HG03064 (cell line): Measurements from ENCODE around the gene PADI4.
"Not testable (repeated sequence)": the region's sequence is repeated elsewhere in the genome, so short reads cannot be mapped to it uniquely, and the experiment has no call there.

Experiments
- ATAC-seq: cut with Tn5 transposase; IDR thresholded peaks from one replicate; pipeline ENCODE4 v1.9.1; 2021; ENCODE audit warnings: low read depth; ENCODE audit not compliant: unreplicated experiment

The PADI4 gene

DNA sequence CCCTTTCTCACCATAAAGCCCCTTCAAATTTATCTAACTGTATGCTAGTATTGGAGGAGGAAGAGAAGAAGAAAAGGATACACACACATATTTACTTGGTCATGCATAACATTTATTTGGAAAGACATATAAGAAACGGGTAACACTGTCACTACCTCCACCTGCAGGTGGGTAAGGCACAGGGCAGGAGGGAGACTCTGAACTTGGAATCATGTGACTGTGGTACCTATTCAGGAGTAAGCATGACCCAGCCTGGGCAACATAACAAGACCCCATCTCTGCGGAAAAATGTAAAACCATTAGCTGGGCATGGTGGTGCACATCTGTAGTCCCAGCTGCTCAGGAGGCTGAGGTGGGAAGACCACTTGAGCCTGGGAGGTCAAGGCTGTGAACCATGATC lies 62.6 kb downstream of the PADI4 start:
- no peak for ATAC-seq

DNA sequence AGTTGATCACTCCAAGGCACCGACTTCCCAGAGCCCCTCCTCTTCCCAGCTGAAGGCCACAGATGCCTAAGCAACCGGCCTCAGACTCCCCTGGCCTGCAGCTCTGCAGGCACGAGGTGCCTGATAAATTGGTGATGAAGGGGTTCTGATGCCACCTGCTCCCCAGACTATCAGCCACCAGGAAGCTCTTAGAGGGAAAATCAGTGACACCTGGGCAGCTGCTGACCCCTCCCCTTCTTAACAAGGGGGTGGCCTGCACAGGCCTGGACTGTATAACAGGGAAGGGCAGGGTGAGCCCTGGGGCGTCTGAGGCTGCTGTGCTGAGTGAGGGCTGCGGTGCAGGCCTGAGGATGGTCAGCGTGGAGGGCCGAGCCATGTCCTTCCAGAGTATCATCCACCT lies 63.9 kb downstream of the PADI4 start, which contains the start of gene PADI6:
TSS of gene PADI6 (plus strand) at position 301 of the 400 bp plus-strand sequence. CDS start at position 351, 50 bp downstream.
- no peak for ATAC-seq

DNA sequence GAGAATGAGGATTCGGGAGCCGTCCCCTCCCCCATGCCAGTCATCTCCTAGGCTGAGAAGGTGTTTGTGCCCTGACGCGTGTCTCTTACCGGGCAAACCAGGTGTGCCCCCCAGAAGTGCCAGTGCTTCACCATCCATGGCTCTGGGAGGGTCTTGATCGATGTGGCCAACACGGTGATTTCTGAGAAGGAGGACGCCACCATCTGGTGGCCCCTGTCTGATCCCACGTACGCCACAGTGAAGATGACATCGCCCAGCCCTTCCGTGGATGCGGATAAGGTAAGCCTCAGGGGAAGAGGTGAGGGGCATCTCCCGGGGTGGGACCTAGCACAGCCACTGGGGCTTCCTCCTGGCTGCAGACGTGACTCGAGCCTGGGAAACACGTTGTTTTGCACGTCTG lies 65.0 kb downstream of the PADI4 start:
- ATAC-seq, result no peak

DNA sequence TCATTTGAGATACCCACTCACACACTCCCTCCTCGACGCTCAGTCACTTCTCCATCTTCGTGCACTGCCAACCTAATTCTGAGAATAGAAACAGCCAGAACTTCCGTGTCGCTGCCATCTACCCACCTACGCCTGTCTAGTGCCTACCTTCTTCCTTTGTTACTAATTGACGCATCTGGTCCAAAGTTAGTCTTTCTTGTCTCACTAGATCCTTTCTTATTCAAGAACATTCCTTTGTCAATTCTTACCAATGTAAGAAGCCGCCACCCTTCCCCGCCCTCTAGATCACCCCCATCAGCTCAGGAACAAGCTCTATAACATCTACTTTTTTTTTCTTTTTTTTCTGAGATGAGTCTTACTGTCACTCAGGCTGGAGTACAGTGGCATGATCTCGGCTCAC lies 67.7 kb downstream of the PADI4 start:
- ATAC-seq, result no peak

DNA sequence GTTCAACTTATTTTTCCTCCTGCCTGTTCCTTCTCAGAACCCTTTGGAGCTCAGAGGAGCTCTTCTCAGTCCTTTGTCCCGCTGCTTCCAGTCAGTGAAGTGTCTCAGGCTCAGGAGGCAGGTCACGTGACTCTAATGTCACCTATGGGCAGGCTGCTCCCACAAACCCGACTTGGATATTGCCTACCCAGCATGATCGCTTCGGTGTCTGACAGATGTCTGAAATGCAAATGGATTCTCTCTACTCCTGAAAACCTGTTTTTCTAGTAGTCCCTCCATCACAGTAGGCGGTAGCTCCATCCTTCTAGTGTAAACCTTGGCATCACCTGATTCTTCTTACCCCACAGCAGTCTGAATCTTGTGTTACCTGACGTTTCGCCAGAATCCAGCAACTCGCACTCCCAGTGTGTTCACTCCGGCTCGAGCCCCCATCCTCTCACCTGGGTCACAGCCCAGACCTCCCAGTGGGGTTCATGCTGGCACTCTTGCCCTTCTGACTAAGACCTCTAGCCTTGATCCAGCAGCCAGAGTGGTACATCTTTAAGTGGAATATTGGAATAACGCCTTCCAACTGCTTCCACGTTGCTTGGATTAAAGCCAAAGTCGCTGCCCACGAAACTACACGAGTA lies 69.4 kb downstream of the PADI4 start:
- ATAC-seq, result no peak

DNA sequence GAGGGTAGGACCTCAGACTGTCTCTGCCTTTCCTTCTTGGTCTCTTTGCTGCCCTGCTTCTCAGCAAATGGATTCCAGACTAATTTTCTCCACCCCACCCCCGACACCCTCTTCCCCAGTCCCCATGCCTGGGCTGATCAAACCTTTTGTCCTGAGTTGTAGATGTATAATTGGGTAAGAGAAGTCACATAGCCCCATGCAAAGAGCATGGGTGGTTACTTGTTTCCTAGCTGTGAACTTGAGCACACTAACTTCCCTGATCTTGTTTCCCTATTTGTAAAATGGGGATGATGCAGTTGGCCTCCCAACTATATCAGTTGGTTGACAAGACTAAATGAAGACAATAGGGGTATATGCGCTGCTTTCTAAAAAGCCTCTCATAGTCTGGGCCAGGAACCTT lies 73.2 kb downstream of the PADI4 start:
- ATAC-seq, result no peak

DNA sequence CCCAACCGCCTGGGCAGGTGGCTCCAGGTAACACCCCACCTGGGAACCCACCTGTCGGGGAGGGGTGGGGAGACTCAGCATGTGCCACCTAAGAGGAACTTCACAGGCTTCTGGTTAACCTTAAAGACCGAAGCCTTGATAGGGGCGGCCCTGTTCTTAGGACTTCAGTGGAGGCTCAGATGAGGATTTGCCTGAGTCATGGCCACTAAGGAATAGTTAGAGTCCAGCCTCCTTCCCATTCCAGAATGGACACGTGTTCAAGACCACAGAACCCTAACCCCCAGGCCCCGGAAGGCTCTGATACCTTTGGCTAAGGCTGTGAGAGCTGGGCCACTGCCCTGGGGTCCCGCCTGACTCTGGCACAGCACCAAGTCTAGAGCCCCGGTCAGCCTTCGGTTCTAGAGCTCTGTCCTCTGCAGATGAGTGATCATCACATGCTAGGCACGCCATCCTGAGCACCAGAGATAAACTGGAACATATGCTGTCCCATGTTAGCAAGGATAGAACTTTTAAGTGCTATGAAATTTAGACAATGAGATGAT lies 84.3 kb downstream of the PADI4 start:
- ATAC-seq, result no peak

DNA sequence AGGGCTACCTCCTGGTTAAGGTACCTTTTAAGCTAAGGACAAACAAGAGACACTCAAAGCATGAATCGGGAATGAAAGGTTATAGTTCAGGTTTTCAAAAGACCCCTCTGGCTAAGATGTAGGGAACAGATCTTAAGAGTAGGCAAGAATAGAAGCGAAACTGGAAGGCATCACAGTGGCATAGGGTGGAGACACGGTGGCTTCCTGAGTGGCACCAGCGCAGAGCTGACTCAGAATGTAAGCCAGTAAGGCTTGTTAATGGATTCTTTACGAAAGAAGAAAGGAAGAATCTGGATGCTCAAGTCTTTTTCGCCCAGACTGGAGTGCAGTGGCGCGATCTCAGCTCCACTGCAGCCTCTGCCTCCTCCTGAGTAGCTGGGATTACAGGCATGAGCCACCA lies 85.2 kb downstream of the PADI4 start:
- no peak for ATAC-seq

DNA sequence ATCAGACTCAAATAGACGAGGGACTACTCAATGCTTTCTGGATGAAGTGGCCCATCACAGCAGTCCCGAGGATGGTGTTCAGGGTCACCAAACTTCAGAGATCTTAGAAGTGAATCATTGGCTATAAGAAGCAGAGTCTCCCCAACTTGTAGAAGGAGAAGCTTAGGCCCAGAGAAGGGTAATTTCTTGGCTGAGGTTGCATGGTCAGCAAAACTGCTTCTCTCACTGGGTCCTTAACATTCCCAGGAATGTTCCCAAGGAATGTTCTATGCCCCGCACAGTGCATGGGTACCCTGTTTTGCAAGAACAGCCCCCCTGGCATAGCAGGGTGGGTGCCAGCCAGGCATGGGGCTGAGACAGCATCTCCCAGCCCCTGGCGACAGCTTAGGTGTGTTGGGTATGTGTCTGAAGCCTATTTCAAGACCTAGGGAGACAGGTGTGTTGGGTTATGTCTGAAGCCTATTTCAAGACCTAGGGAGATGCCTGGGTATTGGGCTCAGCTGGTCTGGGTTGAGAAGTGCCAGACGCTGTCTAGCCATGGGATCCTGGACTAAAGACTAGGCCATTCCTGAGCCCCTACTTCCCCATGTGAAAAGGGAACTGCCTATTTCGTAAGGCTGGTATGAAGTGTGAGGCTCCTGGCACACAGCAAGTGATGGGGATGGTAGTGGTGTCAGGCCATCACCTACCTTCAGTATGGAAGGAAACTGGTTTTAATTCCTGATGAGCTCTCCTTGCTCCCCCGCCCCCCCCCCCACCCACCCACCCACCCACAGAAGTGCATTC lies 90.1 kb downstream of the PADI4 start:
- no peak for ATAC-seq

DNA sequence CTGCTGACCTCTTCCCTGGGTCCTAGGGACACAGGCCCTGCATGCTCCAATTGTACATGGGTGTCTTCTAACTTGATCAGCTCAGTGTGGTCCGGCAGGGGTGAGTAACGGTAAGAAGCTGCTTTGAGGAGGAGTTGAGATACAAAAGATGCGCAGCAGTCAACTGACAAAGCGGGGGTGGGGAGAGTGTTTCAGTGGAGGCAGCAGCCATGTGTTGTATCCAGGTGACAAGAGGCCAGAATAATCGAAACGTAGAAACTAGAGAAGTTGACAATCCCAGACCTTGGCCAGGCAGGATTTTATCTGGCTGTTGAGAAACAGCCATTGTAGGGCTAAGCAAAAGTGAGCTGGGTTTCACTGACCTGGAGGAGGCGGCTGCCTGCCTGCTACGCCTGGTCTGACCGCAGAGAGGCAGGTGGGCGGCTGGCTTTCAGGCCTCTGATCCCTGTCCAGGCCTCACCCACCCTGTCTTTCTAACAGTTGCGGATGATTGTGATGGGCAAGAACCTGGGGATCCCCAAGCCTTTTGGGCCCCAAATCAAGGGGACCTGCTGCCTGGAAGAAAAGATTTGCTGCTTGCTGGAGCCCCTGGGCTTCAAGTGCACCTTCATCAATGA lies 92.8 kb downstream of the PADI4 start:
- ATAC-seq, result no peak

DNA sequence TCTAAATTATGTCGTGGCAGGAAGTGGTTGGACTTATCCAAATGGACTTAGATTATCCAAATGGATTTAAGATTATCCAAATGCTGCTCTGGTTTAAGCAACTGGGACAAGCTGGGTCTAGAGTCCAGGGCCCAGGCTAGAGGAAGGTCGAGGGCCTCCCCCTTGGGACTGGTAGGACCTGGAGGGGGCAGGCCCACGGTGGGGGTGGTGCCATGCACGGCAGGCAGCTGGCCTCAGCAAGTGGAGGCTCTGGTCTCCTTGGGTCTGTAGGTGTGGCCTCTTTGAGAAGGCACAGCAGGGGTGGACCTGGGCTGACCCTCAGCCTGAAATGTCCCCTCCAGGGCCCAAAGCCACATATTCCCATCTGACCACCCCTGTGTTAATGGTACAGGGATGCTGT lies 93.8 kb downstream of the PADI4 start:
- no peak for ATAC-seq

DNA sequence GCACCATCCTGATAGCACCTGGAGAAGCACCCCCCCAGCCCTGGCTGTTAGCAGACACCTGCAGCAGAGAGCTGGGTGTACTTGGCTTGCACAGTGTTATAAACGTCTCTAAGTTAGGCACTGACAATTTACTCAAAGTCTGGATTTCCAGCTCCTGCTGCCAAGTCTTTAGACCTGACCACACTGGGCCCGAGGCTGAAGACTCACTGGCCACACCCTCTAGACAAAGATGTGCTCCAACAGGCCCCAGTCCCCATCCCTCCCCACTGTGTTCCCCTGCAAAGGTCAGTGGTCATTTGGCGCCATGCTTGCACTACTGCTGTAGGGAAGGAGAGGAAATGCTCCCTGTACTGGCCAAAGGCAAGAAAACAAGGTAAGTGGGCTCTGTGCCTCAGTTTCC lies 95.1 kb downstream of the PADI4 start:
- no peak for ATAC-seq

DNA sequence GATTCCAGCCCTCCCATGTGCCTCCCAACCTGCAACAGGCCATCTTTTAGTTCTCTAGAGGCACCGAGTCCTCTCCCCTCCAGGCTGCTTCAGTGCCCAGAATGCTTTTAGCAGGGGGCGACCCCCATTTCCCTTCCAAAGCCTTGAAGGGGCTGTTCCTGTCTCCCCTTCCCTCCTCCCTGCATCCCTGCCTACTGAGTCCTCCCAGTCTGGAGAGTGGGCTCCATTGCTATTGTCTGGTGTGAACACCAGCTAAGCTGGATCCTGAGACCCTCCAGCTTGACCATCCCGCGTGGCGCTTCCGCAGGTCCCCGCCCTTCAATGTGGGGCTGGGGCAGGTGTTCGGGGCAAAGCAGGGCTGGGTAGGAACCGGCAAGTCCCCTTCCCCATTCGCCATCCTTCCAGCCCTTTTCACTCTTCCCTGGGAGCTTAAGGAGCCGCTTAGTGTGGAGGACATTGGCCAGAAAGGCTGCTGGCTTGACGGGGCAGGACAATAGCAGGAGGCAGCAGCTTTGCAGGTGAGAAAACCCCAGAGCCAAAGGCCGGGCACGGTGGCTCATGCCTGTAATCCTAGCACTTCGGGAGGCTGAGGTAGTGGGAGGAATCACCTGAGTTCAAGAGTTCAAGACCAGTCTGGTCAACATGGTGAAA lies 96.2 kb downstream of the PADI4 start:
- ATAC-seq, result no peak

DNA sequence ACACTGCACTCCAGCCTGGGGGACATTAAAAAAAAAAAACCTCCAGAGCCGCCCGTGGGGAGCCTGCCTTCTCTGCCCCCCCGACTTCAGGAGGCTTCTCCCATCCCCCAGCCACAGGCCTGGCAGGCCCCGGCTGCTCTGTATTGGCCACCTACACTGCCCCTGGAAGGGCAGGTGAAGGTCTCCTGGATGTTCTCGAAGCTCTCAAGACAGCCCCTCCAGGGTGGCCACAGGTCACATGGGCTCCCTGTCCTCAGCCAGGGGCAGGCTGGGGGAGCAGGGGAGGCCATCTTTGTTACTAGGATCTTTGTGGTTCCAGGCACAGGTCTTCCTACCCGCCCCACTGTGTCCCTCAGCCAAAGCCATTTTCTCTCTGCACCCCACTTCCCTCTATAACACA lies 96.8 kb downstream of the PADI4 start:
- ATAC-seq, result no peak

DNA sequence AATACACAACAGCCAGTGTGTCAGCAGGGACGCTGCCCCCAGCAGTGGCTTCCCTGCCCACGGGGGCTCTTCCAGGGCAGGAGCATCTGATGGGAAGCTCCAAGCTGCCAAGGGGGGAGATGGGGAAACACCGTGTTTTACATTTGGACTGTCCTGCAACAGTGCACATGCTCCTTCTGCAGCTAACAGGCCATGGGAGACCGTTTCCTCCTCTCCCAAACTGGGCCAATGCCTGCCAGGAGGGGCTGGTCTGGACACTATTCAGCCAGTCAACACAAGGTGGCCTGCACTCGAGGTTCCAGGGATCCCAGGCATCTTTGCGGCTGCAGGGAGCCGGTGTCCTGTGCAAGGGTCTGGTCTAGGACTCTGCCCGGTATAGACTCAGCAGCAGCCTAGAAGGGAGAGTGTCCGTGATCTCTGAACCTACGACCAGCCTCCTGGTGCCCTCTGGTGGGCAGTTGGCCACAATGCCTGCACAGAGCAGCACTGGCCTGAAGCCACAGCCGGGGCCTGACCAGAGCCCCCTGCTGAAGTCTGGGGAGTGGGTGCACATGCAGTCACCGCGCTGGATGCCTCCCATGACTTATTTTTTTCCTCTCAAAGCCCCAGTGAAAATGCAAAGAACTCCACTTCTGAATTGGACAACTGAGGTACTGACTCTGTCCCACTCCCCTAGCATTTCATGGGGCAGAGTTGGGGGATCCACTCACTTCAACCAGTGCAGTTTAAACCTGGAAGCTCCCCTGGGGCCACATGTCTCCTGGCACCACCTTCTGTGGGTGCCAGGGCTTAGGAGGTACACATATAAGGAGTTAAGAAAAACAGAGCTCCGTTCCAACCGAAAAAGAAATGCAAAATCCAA lies 98.1 kb downstream of the PADI4 start:
- ATAC-seq, result no peak

DNA sequence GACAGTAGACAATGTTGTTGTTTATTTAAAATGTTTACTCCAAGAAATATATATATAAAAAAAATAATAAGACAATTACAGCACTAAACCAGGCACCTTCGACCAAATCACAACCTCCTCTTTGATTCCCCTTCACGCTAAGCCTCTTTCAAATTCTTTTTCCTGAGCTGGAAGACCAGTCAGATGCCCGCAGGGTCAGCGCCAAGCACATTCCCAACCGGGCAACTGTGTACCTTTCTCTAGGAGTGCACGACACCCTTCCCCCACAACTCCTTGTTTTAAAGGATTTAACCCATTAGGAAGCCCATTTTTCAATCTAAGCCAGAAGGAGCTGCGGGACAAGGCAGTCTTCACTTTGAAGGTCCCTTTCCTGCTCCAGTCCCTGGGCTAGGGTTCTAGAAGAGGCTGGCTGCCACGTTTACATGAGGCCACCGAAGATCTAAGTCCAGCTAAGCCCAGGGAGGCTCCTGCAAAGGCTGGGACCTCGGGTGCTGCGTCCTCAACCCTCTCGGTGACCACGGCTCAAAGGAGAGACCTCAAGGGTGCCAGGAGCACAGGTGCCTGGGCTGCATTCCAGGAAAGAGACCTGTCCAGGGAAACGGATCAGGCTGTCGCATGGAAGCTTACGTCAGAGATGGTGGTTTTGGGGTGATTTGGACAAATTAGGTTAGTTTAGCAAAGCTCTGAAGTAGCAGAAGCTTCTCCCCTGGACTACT lies 98.9 kb downstream of the PADI4 start:
- ATAC-seq, result not testable (repeated sequence)

DNA sequence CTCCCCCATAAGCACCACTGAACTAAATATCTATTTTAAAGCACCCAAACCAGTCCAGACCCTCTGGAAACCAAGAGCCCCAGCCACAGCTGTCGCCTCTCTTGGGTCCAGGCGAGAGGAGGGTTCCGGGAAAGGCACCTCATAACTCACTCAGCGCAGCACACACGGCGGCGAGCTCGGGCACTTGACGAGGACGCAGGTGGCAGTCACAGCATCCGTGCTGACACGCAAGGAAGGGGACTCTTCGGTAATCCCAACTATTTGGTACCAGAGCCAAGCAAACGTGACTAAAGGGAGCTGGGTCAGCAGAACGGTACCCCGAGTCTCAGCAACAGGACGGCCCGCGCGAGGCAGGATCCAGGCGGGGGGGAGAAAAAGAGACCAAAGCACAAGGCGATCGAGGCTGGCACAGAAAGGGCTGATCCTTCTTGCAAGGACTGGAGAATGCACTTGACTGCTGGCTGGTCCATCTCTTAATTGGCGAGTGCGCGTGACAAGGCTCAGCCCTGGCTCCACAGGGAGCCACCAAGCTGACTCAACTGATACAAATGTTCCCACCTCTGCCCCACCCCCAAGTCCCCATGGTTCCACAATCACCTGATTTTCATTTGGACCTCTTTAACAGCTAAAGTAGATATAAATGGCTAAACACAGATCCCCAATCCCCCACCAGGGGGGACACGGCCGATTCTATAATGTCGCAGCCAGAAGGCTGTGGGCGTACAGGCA lies 100.0 kb downstream of the PADI4 start:
- ATAC-seq, result not testable (repeated sequence)

DNA sequence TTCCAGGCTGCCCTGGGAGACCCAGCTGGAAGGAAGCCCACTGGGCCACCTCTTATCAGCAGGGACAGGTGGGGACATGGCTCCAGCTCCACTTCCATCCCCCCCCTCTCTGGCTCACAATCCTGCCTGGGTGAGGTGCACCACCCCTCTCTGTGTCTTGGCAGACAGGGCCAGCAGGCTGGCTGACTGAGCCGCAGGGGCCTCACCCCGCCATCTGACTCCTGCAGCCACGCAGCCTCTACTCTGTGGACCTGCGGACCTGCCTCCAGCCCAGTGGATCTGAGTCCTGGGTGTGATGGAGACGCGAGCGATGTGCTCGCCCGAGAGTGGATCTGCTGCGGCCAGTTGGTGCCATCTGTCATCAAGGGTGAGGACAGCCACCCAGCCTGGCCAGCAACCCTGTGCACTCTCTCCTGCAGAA lies 101.4 kb downstream of the PADI4 start:
- ATAC-seq, result no peak
